ENCODE measurements around the gene ITGA3. TPM values are rescaled to one million over a fixed set of nuclear protein-coding genes. Genes with fewer than 3 reads are reported as not detected.
A peak's percentile ranks its signal among the peaks of the same experiment; 100 is the strongest.

The ITGA3 gene
- total RNA-seq, 2 donors from 2014 or later = 16.6 to 16.9 TPM

GRCh38 chr17:50110591-50111349 is 54.9 kb downstream of the ITGA3 start:
- peaks cover 8% of the 10 kb centered on the region for H3K4me1 Mint-ChIP-seq (ENCODE audit: low read depth)
- H3K27me3 Mint-ChIP-seq (ENCODE audit: low read depth) = peaks cover 10% of the 10 kb centered on the region
- H3K36me3 Mint-ChIP-seq (ENCODE audit: insufficient read depth in 2 of 2) = peaks cover 0 to 2% of the 10 kb centered on the region in 2 donors
- no peak overlapping the region for H3K4me3 Mint-ChIP-seq
- H3K9me3 Mint-ChIP-seq = no peaks in the 10 kb centered on the region
- DNase-seq (no peak), ATAC-seq (replicated peaks in 1 of 2) (no peak)
- H3K27ac Mint-ChIP-seq = no peak overlapping the region

- Mint-ChIP-seq H3K27ac (no peak overlapping the region), H3K36me3 (ENCODE audit: insufficient read depth in 2 of 2) (peaks cover 0 to 2% of the 10 kb centered on the region in 2 donors), H3K4me1 (ENCODE audit: low read depth) (peaks cover 14% of the 10 kb centered on the region), H3K27me3 (ENCODE audit: low read depth) (peaks cover 22% of the 10 kb centered on the region), H3K4me3 (no peak overlapping the region), H3K9me3 (no peaks in the 10 kb centered on the region)
- DNase-seq = no peak
- no peak for ATAC-seq (replicated peaks in 1 of 2)
Observed at GRCh38 chr17:50111673-50112655, 56.1 kb downstream of the ITGA3 start.

GRCh38 chr17:50112694-50113093 is 56.8 kb downstream of the ITGA3 start:
- H3K27me3 Mint-ChIP-seq (ENCODE audit: low read depth) = peaks cover 27% of the 10 kb centered on the region
- peaks cover 0 to 2% of the 10 kb centered on the region in 2 donors for H3K36me3 Mint-ChIP-seq (ENCODE audit: insufficient read depth in 2 of 2)
- H3K4me1 Mint-ChIP-seq (ENCODE audit: low read depth) = peaks cover 17% of the 10 kb centered on the region
- no peak overlapping the region for H3K4me3 Mint-ChIP-seq
- no peak overlapping the region for H3K27ac Mint-ChIP-seq
- no peaks in the 10 kb centered on the region for H3K9me3 Mint-ChIP-seq
- no peak for ATAC-seq (replicated peaks in 1 of 2)
- no peak for DNase-seq

- Mint-ChIP-seq H3K36me3 (ENCODE audit: insufficient read depth in 2 of 2) (peaks cover 0 to 2% of the 10 kb centered on the region in 2 donors), H3K27ac (no peak overlapping the region), H3K4me3 (no peak overlapping the region), H3K4me1 (ENCODE audit: low read depth) (peaks cover 17% of the 10 kb centered on the region), H3K27me3 (ENCODE audit: low read depth) (peaks cover 38% of the 10 kb centered on the region), H3K9me3 (no peaks in the 10 kb centered on the region)
- ATAC-seq (replicated peaks in 1 of 2) = no peak
- DNase-seq = no peak
Observed at GRCh38 chr17:50113624-50114320, 57.9 kb downstream of the ITGA3 start.

GRCh38 chr17:50114401-50114800 is 58.5 kb downstream of the ITGA3 start:
- no peak overlapping the region for H3K4me3 Mint-ChIP-seq
- no peak overlapping the region for H3K27ac Mint-ChIP-seq
- DNase-seq (no peak), ATAC-seq (replicated peaks in 1 of 2) (no peak)
- no peaks in the 10 kb centered on the region for H3K9me3 Mint-ChIP-seq
- H3K27me3 Mint-ChIP-seq (ENCODE audit: low read depth) = peaks cover 42% of the 10 kb centered on the region
- H3K36me3 Mint-ChIP-seq (ENCODE audit: insufficient read depth in 2 of 2) = peaks cover 0 to 2% of the 10 kb centered on the region in 2 donors
- peaks cover 17% of the 10 kb centered on the region for H3K4me1 Mint-ChIP-seq (ENCODE audit: low read depth)

GRCh38 chr17:50114849-50115357 is 59.0 kb downstream of the ITGA3 start:
- H3K4me3 Mint-ChIP-seq = no peak overlapping the region
- ATAC-seq (replicated peaks in 1 of 2) = peak; percentile 42
- no peak overlapping the region for H3K27ac Mint-ChIP-seq

GRCh38 chr17:50115756-50116155 is 59.8 kb downstream of the ITGA3 start:
- no peak overlapping the region for H3K27ac Mint-ChIP-seq
- DNase-seq (no peak), ATAC-seq (replicated peaks in 1 of 2) (no peak)
- H3K9me3 Mint-ChIP-seq = no peaks in the 10 kb centered on the region
- H3K36me3 Mint-ChIP-seq (ENCODE audit: insufficient read depth in 2 of 2) = peaks cover 0 to 2% of the 10 kb centered on the region in 2 donors
- H3K4me3 Mint-ChIP-seq = no peak overlapping the region
- peaks cover 17% of the 10 kb centered on the region for H3K4me1 Mint-ChIP-seq (ENCODE audit: low read depth)
- H3K27me3 Mint-ChIP-seq (ENCODE audit: low read depth) = peaks cover 52% of the 10 kb centered on the region

More at GRCh38 chr17:50114849-50115357, 59.0 kb downstream of the ITGA3 start:
- Mint-ChIP-seq H3K4me1 (ENCODE audit: low read depth) (peaks cover 17% of the 10 kb centered on the region), H3K9me3 (no peaks in the 10 kb centered on the region), H3K36me3 (ENCODE audit: insufficient read depth in 2 of 2) (peaks cover 0 to 2% of the 10 kb centered on the region in 2 donors), H3K27me3 (ENCODE audit: low read depth) (peaks cover 47% of the 10 kb centered on the region)
- peak; percentile 54 to 55 for DNase-seq

- Mint-ChIP-seq H3K27ac (no peak overlapping the region), H3K4me1 (ENCODE audit: low read depth) (peaks cover 17% of the 10 kb centered on the region), H3K4me3 (peak overlapping the region; percentile 66 to 78), H3K36me3 (ENCODE audit: insufficient read depth in 2 of 2) (peaks cover 0 to 2% of the 10 kb centered on the region in 2 donors), H3K9me3 (no peaks in the 10 kb centered on the region), H3K27me3 (ENCODE audit: low read depth) (peaks cover 52% of the 10 kb centered on the region)
- ATAC-seq (replicated peaks in 1 of 2) (peak; percentile 91), DNase-seq (peak; percentile 77 to 79)
Observed at GRCh38 chr17:50117202-50118051, 61.5 kb downstream of the ITGA3 start.

- peaks cover 17% of the 10 kb centered on the region for H3K4me1 Mint-ChIP-seq (ENCODE audit: low read depth)
- peaks cover 0 to 2% of the 10 kb centered on the region in 2 donors for H3K36me3 Mint-ChIP-seq (ENCODE audit: insufficient read depth in 2 of 2)
- H3K27ac Mint-ChIP-seq = no peak overlapping the region
- ATAC-seq (replicated peaks in 1 of 2) (no peak), DNase-seq (no peak)
- peaks cover 52% of the 10 kb centered on the region for H3K27me3 Mint-ChIP-seq (ENCODE audit: low read depth)
- H3K4me3 Mint-ChIP-seq = peak overlapping the region in 1 of 2 donors; percentile 5
- no peaks in the 10 kb centered on the region for H3K9me3 Mint-ChIP-seq
Observed at GRCh38 chr17:50118076-50118827, 62.3 kb downstream of the ITGA3 start.

- peaks cover 17% of the 10 kb centered on the region for H3K4me1 Mint-ChIP-seq (ENCODE audit: low read depth)
Observed at GRCh38 chr17:50118828-50119218, 62.9 kb downstream of the ITGA3 start.

GRCh38 chr17:50120475-50121253 is 64.8 kb downstream of the ITGA3 start:
- Mint-ChIP-seq H3K9me3 (no peaks in the 10 kb centered on the region), H3K36me3 (ENCODE audit: insufficient read depth in 2 of 2) (no peaks in the 10 kb centered on the region), H3K27me3 (ENCODE audit: low read depth) (peaks cover 43% of the 10 kb centered on the region), H3K4me3 (no peak overlapping the region), H3K27ac (no peak overlapping the region), H3K4me1 (ENCODE audit: low read depth) (peaks cover 9% of the 10 kb centered on the region)
- ATAC-seq (replicated peaks in 1 of 2) (no peak), DNase-seq (no peak)

More at GRCh38 chr17:50118828-50119218, 62.9 kb downstream of the ITGA3 start:
- no peak overlapping the region for H3K27ac Mint-ChIP-seq
- ATAC-seq (replicated peaks in 1 of 2) = no peak
- peaks cover 0 to 2% of the 10 kb centered on the region in 2 donors for H3K36me3 Mint-ChIP-seq (ENCODE audit: insufficient read depth in 2 of 2)
- H3K9me3 Mint-ChIP-seq = no peaks in the 10 kb centered on the region
- DNase-seq = no peak
- no peak overlapping the region for H3K4me3 Mint-ChIP-seq
- peaks cover 52% of the 10 kb centered on the region for H3K27me3 Mint-ChIP-seq (ENCODE audit: low read depth)

Data from activated T-cell treated with anti-CD3 and anti-CD28 coated beads, Interleukin-2, amount 50 U/mL, for 72 hours (primary cell).